Keratinocyte (primary cell): ENCODE data around the gene DYDC1. TPM values are rescaled to one million over a fixed set of nuclear protein-coding genes. Genes with fewer than 3 reads are reported as not detected.

ENCODE experiments used
- DNase-seq: peaks from one replicate; pipeline ENCODE4 v3.0.0-alpha.2; 2011; ENCODE audit warnings: low read depth, missing footprints, low spot score
- FAIRE-seq: peaks from 2 replicates; lab custom pipeline; 2011; peaks lifted over from hg19 to GRCh38; lab: Jason Lieb, UNC
- H2AFZ ChIP-seq: 2 replicates; pipeline ENCODE4 v1.6.0; 2012; ENCODE audit warnings: low read length, control low read depth, inconsistent platforms; ENCODE audit not compliant: control insufficient read depth
- H3K27ac ChIP-seq: 2 replicates; pipeline ENCODE4 v1.5.1; 2011; ENCODE audit warnings: low read length; ENCODE audit not compliant: control insufficient read depth, insufficient read depth
- H3K27me3 ChIP-seq: 3 replicates; pipeline ENCODE4 v1.6.0; 2011; ENCODE audit warnings: low read length; ENCODE audit not compliant: control insufficient read depth, insufficient read depth; ENCODE audit errors: extremely low read depth
- H3K36me3 ChIP-seq, 2 experiments: 2 replicates in 1 of 2; 3 replicates in 1 of 2; pipeline ENCODE4 v1.5.1; 2011; ENCODE audit warnings: low read length in 2 of 2, mild to moderate bottlenecking in 1 of 2; ENCODE audit not compliant: control insufficient read depth in 2 of 2, insufficient read depth in 2 of 2; ENCODE audit errors: extremely low read depth in 1 of 2
- H3K4me1 ChIP-seq: 3 replicates; pipeline ENCODE4 v1.5.1; 2011; ENCODE audit warnings: low read length; ENCODE audit not compliant: control insufficient read depth, insufficient read depth; ENCODE audit errors: extremely low read depth
- H3K4me2 ChIP-seq: 3 replicates; pipeline ENCODE4 v1.6.0; 2011; ENCODE audit warnings: low read depth, low read length; ENCODE audit not compliant: control insufficient read depth, insufficient read depth; ENCODE audit errors: extremely low read depth
- H3K4me3 ChIP-seq, 3 experiments: fragments of 200-600 bp in 1 of 3; sonication (generic) in 1 of 3; 2 replicates in 2 of 3; 3 replicates in 1 of 3; pipeline ENCODE4 v1.5.1; 2011 to 2016; ENCODE audit warnings: low read length in 3 of 3, mild to moderate bottlenecking in 3 of 3, control low read depth in 2 of 3, inconsistent platforms in 1 of 3, low read depth in 1 of 3, mixed read lengths in 1 of 3, mixed run types in 1 of 3, moderate library complexity in 1 of 3; ENCODE audit not compliant: control insufficient read depth in 2 of 3, insufficient read depth in 2 of 3; ENCODE audit errors: extremely low read depth in 1 of 3
- H3K79me2 ChIP-seq: 2 replicates; pipeline ENCODE4 v1.6.0; 2012; ENCODE audit warnings: low read length; ENCODE audit not compliant: control insufficient read depth, insufficient read depth
- H3K9ac ChIP-seq: 3 replicates; pipeline ENCODE4 v1.6.0; 2011; ENCODE audit warnings: low read length; ENCODE audit not compliant: control insufficient read depth, insufficient read depth; ENCODE audit errors: extremely low read depth
- H3K9me1 ChIP-seq: 3 replicates; pipeline ENCODE4 v1.6.0; 2011; ENCODE audit warnings: low read length; ENCODE audit not compliant: control insufficient read depth, insufficient read depth; ENCODE audit errors: extremely low read depth
- H3K9me3 ChIP-seq: 2 replicates; pipeline ENCODE4 v1.5.1; 2012; ENCODE audit warnings: low read depth, low read length; ENCODE audit not compliant: control insufficient read depth
- H4K20me1 ChIP-seq: 3 replicates; pipeline ENCODE4 v1.6.0; 2011; ENCODE audit warnings: low read length; ENCODE audit not compliant: control insufficient read depth, insufficient read depth; ENCODE audit errors: extremely low read depth
- CTCF ChIP-seq, 3 experiments: IDR thresholded peaks in 1 of 3; conservative IDR thresholded peaks in 1 of 3; optimal IDR thresholded peaks in 1 of 3; 2 replicates in 2 of 3; 3 replicates in 1 of 3; pipeline versions ENCODE3 to v1.5.1; 2011; ENCODE audit warnings: low read length in 3 of 3, mild to moderate bottlenecking in 3 of 3, moderate library complexity in 2 of 3, control low read depth in 1 of 3, inconsistent platforms in 1 of 3; ENCODE audit not compliant: insufficient read depth in 2 of 3; ENCODE audit errors: extremely low read depth in 1 of 3
- EZH2 ChIP-seq: IDR thresholded peaks from one replicate; pipeline ENCODE4 v1.6.1; 2012; ENCODE audit warnings: inconsistent platforms, mild to moderate bottlenecking, low read length, moderate library complexity
- dilution Hi-C: fragments of 300-500 bp; cut with MboI; formaldehyde crosslinking; loops from one replicate; pipeline ENCODE4 v1.7.0; 2020; ENCODE audit warnings: low sequenced_read_pairs; ENCODE audit not compliant: extremely low pct_ligation_motif_present
- polyA plus RNA-seq, 5 experiments: library from polyadenylated mRNA; depleted of rRNA in 3 of 5; stranded (reverse) in 3 of 5; stranded (forward) in 1 of 5; unstranded in 1 of 5; fragments of >200 nt; gene quantifications; 1 replicate in 1 of 5; 2 replicates in 3 of 5; 3 replicates in 1 of 5; pipeline versions ENCODE4 v1.2.1 to v1.2.3, GENCODE V29; 2011 to 2012; ENCODE audit warnings: missing spikeins in 2 of 5, low read depth in 1 of 5, low replicate concordance in 1 of 5

Gene DYDC1
- polyA plus RNA-seq, 1 donor (not counting 4 experiments of a cell fraction or from before 2014, with no cell fraction given): not detected

GRCh38 chr10:80380185-80380584, 23.6 kb upstream of the DYDC1 start:
- TF ChIP-seq CTCF (optimal IDR thresholded peaks at IDR 0.05 in 1 of 3, IDR thresholded peaks at IDR 0.05 in 1 of 3, conservative IDR thresholded peaks at IDR 0.05 in 1 of 3; ENCODE audit: extremely low read depth in 1 of 3, insufficient read depth in 2 of 3, low read length in 3 of 3) (no peak), EZH2 (no peak)
- dilution Hi-C loops: no loop called here
- Histone ChIP-seq H3K4me1 (no peaks in the 10 kb centered on the region), H4K20me1 (no peaks in the 10 kb centered on the region), H3K4me2 (no peak overlapping the region), H3K79me2 (no peaks in the 10 kb centered on the region), H3K27ac (no peak overlapping the region), H3K36me3 (no peaks in the 10 kb centered on the region), H3K9ac (no peak overlapping the region), H2AFZ (no peak overlapping the region), H3K9me3 (no peaks in the 10 kb centered on the region), H3K9me1 (peaks cover 2% of the 10 kb centered on the region), H3K4me3 (no peak overlapping the region), H3K27me3 (no peaks in the 10 kb centered on the region)
- DNase-seq (no peak), FAIRE-seq (no peak)

DNA sequence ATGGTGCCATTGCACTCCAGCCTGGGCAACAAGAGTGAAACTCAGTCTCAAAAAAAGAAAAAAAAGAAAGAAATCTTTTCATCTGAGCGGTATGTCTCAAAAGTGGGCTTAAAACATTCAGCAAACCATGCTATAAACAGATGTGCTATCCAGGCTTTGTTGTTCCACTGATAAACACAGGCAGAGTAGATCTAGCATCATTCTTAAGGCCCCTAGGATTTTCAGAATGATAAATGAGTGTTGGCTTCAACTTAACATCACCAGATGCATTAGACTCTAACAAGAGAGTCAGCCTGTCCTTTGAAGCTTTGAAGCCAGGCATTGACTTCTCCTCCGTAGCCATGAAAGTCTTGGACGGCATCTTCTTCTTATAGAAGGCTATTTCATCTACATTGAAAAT, 23.1 kb upstream of the DYDC1 start:
- H3K27ac ChIP-seq: no peak overlapping the region
- no peaks in the 10 kb centered on the region for H3K36me3 ChIP-seq
- no peak overlapping the region for H2AFZ ChIP-seq
- no peaks in the 10 kb centered on the region for H3K79me2 ChIP-seq
- peaks cover 2% of the 10 kb centered on the region for H3K9me1 ChIP-seq
- no peak overlapping the region for H3K9ac ChIP-seq
- H3K4me2 ChIP-seq: no peak overlapping the region
- no peaks in the 10 kb centered on the region for H3K27me3 ChIP-seq
- dilution Hi-C loops: no loop called here
- H4K20me1 ChIP-seq: no peaks in the 10 kb centered on the region
- DNase-seq: no peak
- H3K9me3 ChIP-seq: no peaks in the 10 kb centered on the region
- H3K4me1 ChIP-seq: no peaks in the 10 kb centered on the region
- TF ChIP-seq EZH2 (no peak), CTCF (optimal IDR thresholded peaks at IDR 0.05 in 1 of 3, IDR thresholded peaks at IDR 0.05 in 1 of 3, conservative IDR thresholded peaks at IDR 0.05 in 1 of 3; ENCODE audit: extremely low read depth in 1 of 3, insufficient read depth in 2 of 3, low read length in 3 of 3) (no peak)
- no peak overlapping the region for H3K4me3 ChIP-seq
- no peak for FAIRE-seq
